Tibial nerve (tissue), 4 donors: ENCODE data around the gene NINJ1. TPM values are rescaled to one million over a fixed set of nuclear protein-coding genes. Genes with fewer than 3 reads are reported as not detected.

ENCODE experiments used
- DNase-seq, 2 donors: peaks; one replicate each; pipeline ENCODE4 v3.0.0-alpha.2; 2019; ENCODE audit warnings: low spot score in 2 of 2
- H3K27ac ChIP-seq, 4 donors: fragments of 200-600 bp; sonication (generic) in 3 of 4; one replicate each; pipeline ENCODE4 v1.5.1; 2017 to 2019; ENCODE audit warnings: mild to moderate bottlenecking in 1 of 4
- H3K27me3 ChIP-seq, 2 donors: fragments of 200-600 bp; sonication (generic) in 1 of 2; one replicate each; pipeline versions ENCODE4 v1.5.1 to v1.6.0; 2017 to 2019
- H3K36me3 ChIP-seq, 3 donors: fragments of 200-600 bp; sonication (generic); one replicate each; pipeline ENCODE4 v1.5.1; 2018 to 2019
- H3K4me1 ChIP-seq, 4 donors: fragments of 200-600 bp; sonication (generic) in 3 of 4; one replicate each; pipeline ENCODE4 v1.5.1; 2017 to 2019
- H3K4me3 ChIP-seq, 4 donors: fragments of 200-600 bp; sonication (generic) in 3 of 4; one replicate each; pipeline ENCODE4 v1.5.1; 2017 to 2019; ENCODE audit warnings: mild to moderate bottlenecking in 1 of 4, moderate library complexity in 1 of 4
- H3K9me3 ChIP-seq, 4 donors: fragments of 200-600 bp; sonication (generic) in 3 of 4; one replicate each; pipeline ENCODE4 v1.5.1; 2017 to 2019
- CTCF ChIP-seq, 5 experiments: fragments of 200-600 bp in 3 of 5; fragments of 450-650 bp in 2 of 5; sonication (generic) in 3 of 5; IDR thresholded peaks; one replicate each; pipeline ENCODE4 v1.5.1; 2016 to 2019; ENCODE audit warnings: antibody characterized with exemption in 5 of 5, mild to moderate bottlenecking in 3 of 5, moderate library complexity in 2 of 5
- EP300 ChIP-seq, 2 donors: sonication (generic); formaldehyde crosslinking; IDR thresholded peaks; one replicate each; pipeline ENCODE4 v1.6.1; 2017; ENCODE audit warnings: antibody characterized with exemption in 2 of 2, mild to moderate bottlenecking in 1 of 2
- POLR2A ChIP-seq, 2 donors: fragments of 450-650 bp; IDR thresholded peaks; one replicate each; pipeline ENCODE4 v1.6.1; 2017; ENCODE audit warnings: antibody characterized with exemption in 2 of 2, mild to moderate bottlenecking in 2 of 2, moderate library complexity in 2 of 2
- WGBS, 2 donors: methylation state at CpG; one replicate each; pipeline ENCODE4 v1.1.5; 2018; 5-methylcytosine and 5-hydroxymethylcytosine counted together
- total RNA-seq, 4 donors: library from RNA; depleted of rRNA; stranded (reverse); fragments of >200 nt; gene quantifications; one replicate each; pipeline ENCODE4 v1.1.0, GENCODE V29; 2016

NINJ1 gene
- total RNA-seq, 4 donors from 2014 or later = 48.2 to 98.8 (median 72.9) TPM

GRCh38 chr9:93112116-93112863, 21.8 kb downstream of the NINJ1 start:
- TF ChIP-seq POLR2A (IDR thresholded peaks at IDR 0.05) (no peak), CTCF (IDR thresholded peaks at IDR 0.05) (no peak), EP300 (IDR thresholded peaks at IDR 0.05) (no peak)
- Histone ChIP-seq H3K4me1 (peaks cover 0 to 34% (median 8%) of the 10 kb centered on the region in 4 donors), H3K4me3 (no peak overlapping the region), H3K36me3 (peaks cover 0 to 70% (median 15%) of the 10 kb centered on the region in 3 donors), H3K27ac (no peak overlapping the region), H3K9me3 (no peaks in the 10 kb centered on the region), H3K27me3 (no peaks in the 10 kb centered on the region)
- 78 to 80% methylated on average over 13 to 14 of the region's 15 CpGs for WGBS, 2 donors
- no peak for DNase-seq

GRCh38 chr9:93111371-93112115, 22.5 kb downstream of the NINJ1 start:
- H3K4me1 ChIP-seq = peaks cover 0 to 32% (median 7%) of the 10 kb centered on the region in 4 donors
- no peaks in the 10 kb centered on the region for H3K9me3 ChIP-seq
- DNase-seq = no peak
- WGBS, 2 donors = 80 to 82% methylated on average over 15 to 16 of the region's 18 CpGs
- no peak overlapping the region for H3K27ac ChIP-seq
- peaks cover 0 to 71% (median 15%) of the 10 kb centered on the region in 3 donors for H3K36me3 ChIP-seq
- H3K4me3 ChIP-seq = no peak overlapping the region
- TF ChIP-seq CTCF (IDR thresholded peaks at IDR 0.05) (no peak), EP300 (IDR thresholded peaks at IDR 0.05) (no peak), POLR2A (IDR thresholded peaks at IDR 0.05) (no peak)
- H3K27me3 ChIP-seq = no peaks in the 10 kb centered on the region

GRCh38 chr9:93111001-93111370, 23.1 kb downstream of the NINJ1 start:
- 78% methylated on average over 11 of the region's 11 CpGs for WGBS, 2 donors
- no peak for TF ChIP-seq EP300 (IDR thresholded peaks at IDR 0.05)
- no peak for TF ChIP-seq CTCF (IDR thresholded peaks at IDR 0.05)
- TF ChIP-seq POLR2A (IDR thresholded peaks at IDR 0.05) = no peak
- Histone ChIP-seq H3K27me3 (no peaks in the 10 kb centered on the region), H3K9me3 (no peaks in the 10 kb centered on the region), H3K4me3 (no peak overlapping the region), H3K4me1 (peaks cover 0 to 26% (median 2%) of the 10 kb centered on the region in 4 donors), H3K27ac (no peak overlapping the region), H3K36me3 (peaks cover 0 to 71% (median 15%) of the 10 kb centered on the region in 3 donors)
- peak in 1 of 2 donors; percentile 4 for DNase-seq

- 94 to 95% methylated on average over 9 to 13 of the region's 14 CpGs for WGBS, 2 donors
- peak in 1 of 2 donors; percentile 10 for DNase-seq
- TF ChIP-seq POLR2A (IDR thresholded peaks at IDR 0.05) = no peak
- no peak for TF ChIP-seq EP300 (IDR thresholded peaks at IDR 0.05)
- no peak for TF ChIP-seq CTCF (IDR thresholded peaks at IDR 0.05)
- H3K4me1 ChIP-seq = peaks cover 0 to 22% (median 2%) of the 10 kb centered on the region in 4 donors
- no peaks in the 10 kb centered on the region for H3K27me3 ChIP-seq
- H3K9me3 ChIP-seq = no peaks in the 10 kb centered on the region
- H3K4me3 ChIP-seq = no peak overlapping the region
- no peak overlapping the region for H3K27ac ChIP-seq
- peaks cover 0 to 71% (median 15%) of the 10 kb centered on the region in 3 donors for H3K36me3 ChIP-seq
Measured at GRCh38 chr9:93110311-93110855, 23.7 kb downstream of the NINJ1 start.
